GM21786 (cell line): ENCODE data around the gene PDE4D.
"Not testable (repeated sequence)": the region's sequence is repeated elsewhere in the genome, so short reads cannot be mapped to it uniquely, and the experiment has no call there.

ENCODE experiments used
- ATAC-seq: cut with Tn5 transposase; IDR thresholded peaks from one replicate; pipeline ENCODE4 v1.9.1; 2021; ENCODE audit not compliant: unreplicated experiment

The PDE4D gene

DNA sequence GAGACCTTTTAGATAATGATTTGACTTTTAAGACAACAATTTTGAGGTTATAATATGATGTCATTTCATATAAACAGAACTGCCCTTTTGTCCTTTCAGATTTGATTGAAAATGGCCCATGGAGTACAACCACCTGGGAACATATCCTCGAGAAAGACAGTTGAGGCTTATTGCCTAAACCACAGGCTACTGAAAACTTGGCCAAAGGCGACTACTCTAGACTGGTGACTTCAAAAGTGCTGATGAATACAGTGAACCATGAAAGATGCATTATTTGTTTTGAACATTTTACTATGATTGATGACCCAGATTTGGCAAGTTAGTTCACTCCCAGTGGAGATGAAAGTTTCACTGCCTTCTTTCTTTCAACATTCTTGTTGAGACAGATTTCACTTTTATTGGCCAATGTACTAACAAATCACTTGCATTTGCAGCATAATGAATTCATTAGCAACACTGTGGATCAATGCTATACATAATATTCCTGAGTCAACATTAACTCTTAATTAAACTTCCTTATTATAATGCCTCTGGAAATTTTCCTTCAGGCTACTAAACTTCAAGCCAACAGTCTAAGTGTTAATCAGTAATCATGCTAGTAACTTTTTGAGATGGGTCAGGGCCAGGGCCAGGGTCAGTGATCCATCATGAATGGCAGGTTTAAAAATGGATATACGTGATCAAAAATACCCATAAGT is 830.4 kb downstream of the PDE4D start:
- no peak for ATAC-seq

DNA sequence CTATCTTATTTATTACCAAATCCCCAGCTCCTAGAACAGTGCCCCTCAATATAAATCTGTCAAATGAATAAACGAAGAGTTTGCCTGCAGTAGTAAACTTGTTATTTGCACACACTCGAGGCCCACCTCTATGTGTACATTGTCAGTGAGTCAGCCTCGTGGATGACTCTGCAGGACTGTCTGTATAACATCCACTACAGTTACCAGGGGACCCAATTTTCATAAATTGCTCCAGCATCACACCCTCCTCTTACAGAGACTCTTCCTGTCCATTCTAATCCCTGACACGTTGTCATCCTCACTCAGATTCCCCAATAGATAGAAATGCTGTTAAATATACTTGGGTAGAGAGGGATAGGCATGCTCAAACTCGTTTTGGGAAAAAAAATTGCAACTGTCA is 832.1 kb downstream of the PDE4D start:
- no peak for ATAC-seq

DNA sequence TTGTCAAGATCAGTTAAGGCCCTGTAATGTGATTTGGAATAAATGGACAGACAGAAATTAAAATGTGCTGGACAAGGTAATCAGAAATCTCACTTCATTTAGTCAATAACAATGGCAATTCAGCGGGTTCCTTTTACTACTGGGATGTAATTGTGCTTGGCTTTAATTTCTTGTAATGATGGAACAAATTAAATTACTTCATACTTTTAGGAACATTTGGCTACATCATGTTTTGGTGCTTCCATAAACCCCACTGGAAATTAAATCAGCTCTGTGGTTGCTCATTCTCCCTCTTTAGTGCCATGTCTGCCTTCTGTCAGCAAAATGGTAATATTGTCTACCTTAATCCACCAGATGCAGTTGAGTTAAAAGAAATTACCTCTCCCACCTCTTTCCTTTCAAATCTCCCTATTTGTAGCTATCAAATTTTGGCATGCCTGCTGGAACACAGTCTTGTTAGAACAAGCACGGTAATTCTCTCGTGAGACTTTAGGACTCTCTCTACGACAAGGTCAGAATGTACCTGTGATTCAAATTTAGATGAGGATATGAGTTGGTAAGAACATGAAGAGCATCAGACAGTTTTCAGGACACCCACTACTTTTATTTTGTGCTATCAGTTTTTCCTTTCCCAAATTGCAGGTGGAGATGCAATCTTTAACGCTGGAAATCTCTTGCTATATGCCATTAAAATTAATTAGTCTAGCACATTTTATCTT is 834.4 kb downstream of the PDE4D start:
- no peak for ATAC-seq

DNA sequence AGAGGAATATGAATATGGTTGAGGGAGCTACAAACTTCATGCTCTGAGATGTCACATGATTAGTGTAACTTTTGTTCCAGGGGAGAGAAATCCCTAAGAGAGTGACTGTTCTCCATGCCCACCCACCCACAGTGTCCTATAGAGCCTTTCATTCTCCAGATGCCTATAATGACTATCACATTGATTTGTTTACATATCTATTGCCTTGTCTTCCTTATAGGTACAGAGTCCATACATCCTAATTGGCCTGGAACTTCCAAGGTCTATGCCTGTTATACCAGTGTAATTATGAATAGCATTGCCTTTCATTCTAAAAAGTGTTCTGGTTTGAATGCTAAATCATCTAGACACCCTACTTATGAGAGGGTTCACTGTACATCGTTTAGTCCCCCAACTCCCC is 835.3 kb downstream of the PDE4D start:
- ATAC-seq: no peak

DNA sequence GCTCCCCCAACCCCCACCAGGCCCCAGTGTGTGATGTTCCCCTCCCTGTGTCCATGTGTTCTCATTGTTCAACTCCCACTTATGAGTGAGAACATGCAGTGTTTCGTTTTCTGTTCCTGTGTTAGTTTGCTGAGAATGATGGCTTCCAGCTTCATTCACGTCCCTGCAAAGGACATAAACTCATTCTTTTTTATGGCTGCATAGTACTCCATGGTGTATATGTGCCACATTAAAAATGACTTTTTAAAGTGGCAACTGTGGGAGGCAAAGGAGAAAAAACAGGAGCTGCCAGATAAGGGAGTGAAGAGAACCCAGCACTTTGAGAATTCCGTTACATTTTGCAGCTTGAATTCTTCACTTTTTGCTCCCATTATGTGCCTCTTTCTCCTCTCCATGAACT is 836.9 kb downstream of the PDE4D start:
- ATAC-seq: not testable (repeated sequence)

DNA sequence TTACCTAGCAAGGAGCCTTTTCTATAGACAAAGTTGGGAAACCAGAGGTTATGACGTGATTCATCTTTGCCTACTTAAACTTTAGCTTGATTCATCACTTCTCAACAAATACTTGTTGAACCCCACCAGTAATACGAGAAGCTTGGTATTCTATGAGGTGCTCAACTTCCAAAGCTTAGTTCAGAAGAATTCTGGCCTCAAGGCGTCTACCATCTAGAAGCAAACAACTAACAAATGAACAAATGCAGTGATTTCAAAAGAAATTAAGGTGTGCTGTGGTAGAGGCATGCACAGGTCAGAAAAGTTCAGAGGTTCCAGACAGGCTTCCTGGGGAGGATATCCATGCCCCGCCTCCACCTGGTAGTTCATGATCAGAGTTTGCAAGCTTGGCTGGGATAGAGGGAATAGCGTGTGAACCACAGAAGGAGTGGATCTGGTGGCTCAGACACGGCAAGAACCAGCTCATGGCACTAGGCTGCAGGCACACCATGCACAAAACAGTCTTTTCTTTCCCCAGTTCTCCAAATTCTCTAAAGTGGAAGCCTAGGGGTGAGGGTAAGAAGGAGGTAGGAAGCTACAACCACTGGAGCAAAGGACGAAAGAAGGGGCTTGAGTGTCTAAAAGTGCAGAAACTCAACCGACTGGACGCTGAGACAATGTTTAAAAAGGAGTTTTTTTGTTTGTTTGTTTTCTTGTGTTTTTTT is 837.6 kb downstream of the PDE4D start:
- ATAC-seq: no peak

DNA sequence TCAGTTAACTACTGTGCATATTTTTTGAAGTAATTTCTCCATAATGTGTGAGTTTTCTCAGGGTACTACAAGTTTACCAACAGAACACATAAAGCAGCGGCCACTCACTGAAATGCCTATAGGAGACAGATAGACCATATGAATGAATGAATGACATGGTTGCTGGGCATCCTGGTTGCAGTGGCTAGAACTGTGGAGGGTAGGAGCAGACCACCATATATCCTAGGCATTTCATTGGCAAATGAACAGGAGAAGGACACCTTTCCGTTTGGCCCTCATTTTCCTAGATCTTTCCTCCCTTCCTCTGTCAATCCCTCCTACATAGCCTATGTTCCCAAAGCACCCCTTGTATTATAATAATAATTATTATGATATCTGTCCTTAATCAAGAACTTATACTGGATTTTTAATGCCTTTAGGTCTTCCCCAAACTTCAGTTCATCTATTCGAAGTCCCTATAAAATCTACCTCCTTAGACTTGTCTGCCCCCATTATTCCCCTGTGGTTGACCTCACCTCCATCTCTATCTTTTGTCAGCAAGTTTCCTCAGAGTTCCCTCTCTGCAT is 838.5 kb downstream of the PDE4D start:
- no peak for ATAC-seq

DNA sequence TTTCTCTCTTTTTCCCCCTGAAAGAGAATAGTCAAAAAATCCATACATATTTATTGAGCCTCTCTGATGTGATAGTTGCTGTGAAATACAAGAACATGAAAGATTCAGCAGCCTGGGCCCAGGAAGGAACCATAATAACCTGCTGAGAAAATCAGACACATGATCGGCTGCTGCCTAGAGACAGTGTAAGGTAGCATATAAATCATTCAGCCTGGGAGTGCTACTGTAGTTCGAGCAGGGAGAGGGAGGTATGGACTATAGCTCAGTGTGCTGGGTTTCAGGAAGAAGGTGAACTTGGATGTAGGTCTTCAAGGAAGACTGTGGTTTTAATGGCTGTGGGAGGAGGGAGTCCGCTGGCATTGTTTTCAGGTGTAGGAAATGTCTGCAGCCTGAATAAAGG is 841.6 kb downstream of the PDE4D start:
- ATAC-seq: no peak

DNA sequence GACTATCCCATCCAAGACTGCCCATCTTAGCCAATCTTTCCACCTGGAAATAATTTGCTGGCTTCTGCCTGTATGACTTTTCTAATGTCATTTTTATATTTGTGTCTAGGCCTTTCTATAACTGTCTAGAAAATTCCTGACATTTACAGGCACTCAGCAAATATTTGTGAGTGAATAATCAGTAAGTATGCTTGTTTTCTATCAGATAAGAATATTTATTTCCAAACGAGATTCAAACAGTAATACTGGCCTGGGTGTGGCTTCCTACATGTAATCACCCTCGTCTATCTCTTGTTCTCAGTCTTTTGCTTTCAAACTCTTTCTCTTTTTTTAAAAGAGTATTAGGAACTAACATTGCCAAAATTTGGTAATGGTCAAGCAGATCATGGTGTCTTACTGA is 844.4 kb downstream of the PDE4D start:
- ATAC-seq: no peak

DNA sequence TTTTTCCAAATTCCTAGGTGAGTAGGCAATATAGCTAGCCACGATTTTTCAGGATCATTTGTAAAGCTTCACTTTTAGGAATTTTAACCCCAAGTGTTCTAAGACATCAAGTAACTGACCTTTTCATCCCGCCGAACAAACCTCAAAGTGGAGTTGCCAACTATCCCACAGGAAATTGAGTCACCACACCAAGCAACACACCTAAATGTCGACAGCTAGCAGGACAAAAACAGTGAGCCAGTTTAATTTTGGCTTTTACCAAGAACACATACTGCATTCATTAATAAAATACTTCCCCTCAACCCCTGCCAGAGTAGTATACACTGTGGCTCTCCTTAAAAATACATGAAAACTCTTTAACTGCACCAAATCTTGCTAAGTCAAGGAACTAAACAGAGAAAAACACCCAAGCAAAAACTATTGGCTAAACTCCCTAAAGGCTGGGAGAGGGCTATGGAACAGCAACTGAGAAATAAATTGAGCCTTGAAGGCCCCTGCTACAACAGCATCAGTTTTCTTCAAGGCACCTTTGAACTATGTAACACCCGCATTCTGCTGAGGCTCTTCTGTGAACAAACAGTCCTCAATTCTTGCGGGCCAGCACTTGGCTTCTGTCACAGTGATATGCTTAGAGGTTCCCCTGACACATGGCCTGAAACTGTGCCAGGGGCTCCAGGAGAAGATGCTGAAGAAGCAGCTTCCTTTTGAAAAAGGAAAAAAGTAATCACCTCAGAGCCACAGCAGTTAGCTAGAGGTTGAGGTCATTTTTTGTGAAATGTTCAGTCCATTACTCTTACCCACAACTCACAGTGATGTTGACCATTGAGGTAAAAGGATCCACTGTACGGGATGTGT is 851.1 kb downstream of the PDE4D start:
- ATAC-seq: no peak

DNA sequence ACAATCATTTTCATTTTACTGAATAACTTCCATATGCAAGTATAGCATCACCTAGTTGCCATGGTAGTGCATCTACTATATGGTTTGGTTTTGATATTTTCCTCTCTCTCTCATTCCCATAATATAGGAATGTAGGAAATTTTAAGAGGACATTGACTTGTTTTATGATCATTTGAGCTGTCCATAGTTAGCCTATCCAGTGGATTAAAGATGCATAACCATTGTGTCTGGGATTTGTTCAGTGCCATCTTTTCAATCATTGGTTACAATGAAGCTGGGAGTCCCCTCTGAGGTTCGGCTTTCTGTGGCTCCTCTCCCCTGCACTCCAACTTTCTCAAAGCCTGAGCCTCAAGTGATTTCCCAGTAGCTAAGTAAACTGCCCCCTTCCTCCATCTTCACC is 852.2 kb downstream of the PDE4D start:
- ATAC-seq: no peak

DNA sequence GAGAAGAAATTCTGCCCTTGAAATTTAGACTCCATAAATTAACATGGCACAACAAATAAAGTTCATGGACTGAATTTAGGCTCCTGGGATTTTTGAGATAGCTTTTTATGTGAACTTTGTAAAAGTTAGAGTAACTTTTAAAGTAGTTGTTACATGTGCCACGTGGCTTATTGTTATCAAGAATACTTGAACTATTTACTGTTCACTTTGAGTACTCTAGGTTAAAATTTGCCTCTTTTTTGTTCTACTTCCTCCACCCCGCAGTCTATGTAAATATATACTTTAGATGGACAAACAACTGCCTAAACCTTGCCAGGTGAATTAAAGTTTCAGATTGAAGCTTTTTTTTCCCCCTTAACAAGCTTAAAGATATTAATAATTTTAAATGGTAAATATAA is 852.7 kb downstream of the PDE4D start:
- no peak for ATAC-seq

DNA sequence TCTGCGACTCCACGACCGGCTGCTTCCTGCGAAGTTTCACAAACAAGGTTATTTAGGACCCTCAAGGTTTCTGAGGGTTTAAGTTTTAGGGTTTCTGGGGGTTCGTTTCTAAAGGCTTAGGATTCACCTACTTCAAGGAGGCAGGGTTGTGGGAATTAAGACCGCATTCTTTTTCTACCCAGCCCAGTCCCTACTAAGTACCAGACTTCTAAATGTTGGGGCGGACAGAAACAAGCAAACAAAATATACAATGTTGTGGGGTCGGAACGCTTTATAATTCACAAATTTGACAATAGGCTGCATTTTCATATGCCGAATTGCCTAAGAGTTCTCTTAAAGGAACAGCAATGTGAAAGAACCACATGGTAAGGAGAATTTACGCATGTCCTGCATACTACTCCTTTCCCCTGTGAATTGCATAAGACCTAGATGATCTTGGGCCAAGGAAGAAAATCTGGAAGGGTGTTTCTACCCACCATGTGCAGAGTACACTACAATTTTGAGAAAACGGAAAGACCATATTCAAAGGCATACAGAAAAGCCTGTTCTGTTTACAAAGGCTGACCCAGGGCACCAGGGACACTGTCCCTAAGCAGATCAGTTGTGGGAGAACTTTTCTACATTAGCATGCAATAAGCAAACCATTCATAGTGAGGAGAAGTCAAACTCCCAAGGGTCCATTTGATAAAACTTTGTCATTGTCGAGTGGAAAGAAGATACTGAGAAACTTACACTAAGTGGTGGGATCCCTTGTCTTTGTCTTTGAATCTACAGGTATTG is 853.3 kb downstream of the PDE4D start:
- no peak for ATAC-seq

DNA sequence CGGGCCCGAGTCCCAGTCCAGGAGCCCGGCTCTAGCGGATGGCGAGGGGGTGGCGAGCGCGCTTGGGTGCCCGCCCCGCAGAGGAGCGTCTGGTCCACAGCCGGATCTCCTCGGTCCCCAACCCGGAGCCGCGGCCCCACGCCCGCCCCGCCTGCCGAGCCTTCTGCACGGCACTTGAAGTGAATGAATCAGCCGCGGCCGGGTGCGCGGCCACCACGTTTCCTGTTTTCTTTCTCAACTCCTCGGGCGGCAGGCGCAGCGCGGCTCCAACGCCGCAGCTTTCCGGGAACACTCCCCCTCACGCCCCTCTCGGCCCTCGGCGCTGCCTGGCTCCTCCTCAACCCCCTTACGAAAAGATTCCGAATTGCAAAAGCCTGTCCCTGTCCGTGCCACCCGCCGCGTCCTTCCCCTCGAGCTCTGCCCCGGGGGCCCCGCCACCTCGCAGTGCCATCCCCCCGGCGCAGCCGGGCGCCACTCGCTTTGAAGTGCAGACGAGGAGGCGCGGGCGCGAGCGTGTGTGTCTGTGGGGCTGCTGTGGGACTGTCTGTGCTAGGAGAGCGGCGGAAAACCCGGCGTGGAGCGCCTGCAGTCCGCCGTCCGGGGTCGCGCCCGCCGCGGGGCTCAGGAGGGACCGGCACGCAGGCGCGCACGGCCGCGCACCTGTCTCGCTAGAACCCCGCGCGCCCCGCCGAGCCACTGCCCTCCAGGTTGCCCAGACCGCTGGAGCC is 854.1 kb downstream of the PDE4D start:
- ATAC-seq: peak; percentile 57

DNA sequence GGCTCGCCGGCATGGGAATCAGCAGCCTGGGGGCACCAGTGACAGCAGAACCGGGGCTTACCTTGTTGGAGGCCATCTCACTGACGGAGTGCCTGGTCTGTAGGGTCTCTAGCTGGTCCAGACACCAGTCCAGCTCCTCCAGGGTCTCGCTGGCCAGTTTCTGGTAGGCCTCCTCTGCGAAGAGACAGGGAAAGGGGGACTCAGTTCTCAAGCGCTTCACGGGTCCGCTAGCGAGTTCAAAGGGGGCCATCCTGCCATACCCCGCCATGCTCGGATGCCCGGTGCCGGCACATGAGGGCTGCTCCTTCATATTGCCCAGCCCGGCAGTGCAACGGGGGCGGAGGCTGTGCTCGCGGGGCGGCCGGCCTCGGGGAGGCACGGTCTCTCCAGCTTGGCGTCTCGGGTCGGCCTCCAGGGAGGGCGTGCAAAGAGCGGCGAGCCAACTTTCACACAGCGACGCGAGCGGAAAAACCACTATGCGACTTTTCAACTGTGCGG is 854.7 kb downstream of the PDE4D start:
- peak; percentile 39 for ATAC-seq

DNA sequence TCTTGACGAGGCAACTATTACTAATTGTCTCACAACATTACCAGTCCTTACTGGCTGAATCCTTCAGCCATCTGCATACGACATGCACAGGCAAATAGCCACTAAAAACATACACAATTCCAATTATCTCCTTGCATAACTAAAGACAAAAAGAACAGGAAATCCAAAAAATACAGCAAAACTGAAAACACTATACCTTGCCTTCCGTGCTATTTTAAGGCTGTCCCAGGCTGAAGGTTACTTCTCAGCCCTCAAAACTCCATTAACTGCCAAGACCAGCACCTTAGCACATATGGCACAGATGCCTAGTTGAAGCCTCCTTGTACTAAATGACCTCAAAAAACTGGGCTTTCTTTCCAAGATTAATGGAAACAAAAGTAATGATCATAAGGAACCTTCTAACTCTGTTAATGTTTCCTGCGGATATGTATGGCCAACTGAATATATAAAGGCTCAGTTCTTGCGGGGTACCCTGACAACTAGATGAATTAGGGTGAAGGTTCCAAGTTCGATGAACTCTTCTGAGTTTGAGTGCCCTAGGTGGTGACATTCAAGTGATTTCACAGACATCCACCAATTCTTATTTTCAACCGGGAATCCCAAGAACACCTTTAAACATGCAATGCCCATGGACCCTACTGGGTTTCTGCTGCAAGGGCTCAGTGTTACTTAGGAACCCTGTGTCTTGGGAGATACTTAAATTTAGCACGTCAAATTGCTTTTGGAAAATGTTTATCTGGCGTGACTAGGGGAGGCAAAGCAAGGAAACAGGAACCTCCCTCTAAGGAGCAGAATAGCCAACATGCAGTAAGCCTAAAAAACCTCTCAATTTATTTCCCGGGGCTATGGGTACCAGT is 855.4 kb downstream of the PDE4D start:
- ATAC-seq: no peak

DNA sequence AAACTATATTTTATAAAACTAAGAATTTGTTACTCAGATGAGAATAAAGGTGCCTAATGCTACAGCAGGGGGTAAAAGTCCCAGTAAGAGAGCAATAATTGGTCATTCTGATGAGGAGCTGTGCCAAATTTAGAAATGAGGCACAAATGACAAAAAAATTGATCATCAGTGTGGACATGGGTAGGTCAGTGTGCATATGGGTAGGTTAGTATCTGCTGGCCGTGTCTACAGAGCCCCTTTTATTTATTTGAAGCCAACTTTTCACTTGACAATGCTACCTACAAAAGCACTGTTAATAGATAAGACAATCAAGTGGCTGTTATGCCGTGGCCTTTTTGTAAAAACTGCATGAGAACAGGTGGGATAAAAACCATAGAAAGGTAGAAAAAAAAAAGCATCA is 856.1 kb downstream of the PDE4D start:
- ATAC-seq: no peak

DNA sequence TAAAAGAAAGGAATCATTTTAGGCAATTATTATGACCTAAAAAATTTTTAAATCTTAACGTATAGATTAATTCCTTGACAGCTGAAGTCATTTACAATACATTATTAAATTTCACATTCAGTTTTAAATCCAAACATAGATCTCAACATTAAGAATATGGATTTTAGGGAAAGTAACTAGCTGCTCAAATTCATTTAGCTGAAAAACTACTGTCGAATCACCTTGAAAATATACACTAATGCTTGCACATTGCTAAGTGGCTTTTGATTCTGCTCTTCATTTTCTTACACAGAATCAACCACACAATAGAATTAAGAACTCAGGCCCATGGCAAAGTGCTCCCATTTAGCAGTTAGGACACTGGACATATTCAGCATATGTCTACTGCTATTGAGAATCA is 856.5 kb downstream of the PDE4D start:
- ATAC-seq: no peak
